ENCODE results near the gene PIKFYVE.

- TF ChIP-seq CTCF (IDR thresholded peaks at IDR 0.05): no peak
- no peak for TF ChIP-seq POLR2A (IDR thresholded peaks at IDR 0.05)
- TF ChIP-seq EP300 (IDR thresholded peaks at IDR 0.05): no peak
These were observed 15.7 kb upstream of the PIKFYVE start for GRCh38 chr2:208250388-208250787.

Measured in tibial nerve (tissue), 4 donors.